ENCODE measurements around the gene SLC38A9.
"Not testable (repeated sequence)": the region's sequence is repeated elsewhere in the genome, so short reads cannot be mapped to it uniquely, and the experiment has no call there.

The SLC38A9 gene

DNA sequence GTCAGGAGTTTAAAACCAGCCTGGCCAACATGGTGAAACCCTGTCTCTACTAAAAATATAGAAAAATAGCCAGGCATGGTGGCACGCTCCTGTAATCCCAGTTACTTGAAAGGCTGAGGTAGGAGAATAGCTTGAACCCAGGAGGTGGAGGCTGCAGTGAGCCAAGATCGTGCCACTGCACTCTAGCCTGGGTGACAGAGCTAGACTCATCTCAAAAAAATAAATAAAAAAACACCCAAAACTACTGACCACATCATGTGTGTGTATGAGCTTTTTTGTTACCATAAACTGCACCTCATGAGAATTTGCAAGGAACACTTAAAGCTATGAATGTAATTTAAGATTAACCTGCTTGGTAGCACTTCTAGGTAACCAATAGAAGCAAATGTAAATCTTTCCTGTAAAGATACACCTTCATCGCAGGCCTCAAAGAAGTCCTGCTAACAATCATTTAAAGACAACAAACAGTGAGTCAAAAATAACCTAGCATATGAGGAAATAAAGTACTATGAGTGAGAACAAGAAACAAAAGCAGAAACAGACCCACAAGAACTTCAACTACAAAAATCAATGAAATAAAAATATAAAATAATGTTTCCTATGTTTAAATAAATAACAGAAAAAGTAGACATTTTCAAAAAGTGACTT, 13.0 kb downstream of the SLC38A9 start:
- Histone ChIP-seq H3K36me3 (ENCODE audit: insufficient read depth, low read length) (no peaks in the 10 kb centered on the region; the same call in 1 of the 2 replicates), H3K9me3 (ENCODE audit: low read depth, low read length) (no peaks in the 10 kb centered on the region), H3K27ac (no peak overlapping the region), H3K4me3 (no peak overlapping the region), H3K9ac (ENCODE audit: insufficient read length) (no peak overlapping the region)
- TF ChIP-seq FOXP2 (optimal IDR thresholded peaks at IDR 0.05; ENCODE audit: control extremely low read depth, extremely low read length, insufficient read depth) (no peak), EZH2 (IDR thresholded peaks at IDR 0.05) (no peak), POLR2AphosphoS5 (IDR thresholded peaks at IDR 0.05; ENCODE audit: borderline replicate concordance, low read depth, low read length) (no peak)
- DNase-seq (ENCODE audit: low read depth, low spot score): no peak

- H3K9me3 ChIP-seq (ENCODE audit: low read depth, low read length); H3K36me3 ChIP-seq (ENCODE audit: insufficient read depth, low read length); DNase-seq (ENCODE audit: low read depth, low spot score); H3K4me3 ChIP-seq; H3K9ac ChIP-seq (ENCODE audit: insufficient read length); H3K27ac ChIP-seq: not testable (repeated sequence)
Observed at GRCh38 chr5:55696704-55697103, 15.4 kb downstream of the SLC38A9 start.

DNA sequence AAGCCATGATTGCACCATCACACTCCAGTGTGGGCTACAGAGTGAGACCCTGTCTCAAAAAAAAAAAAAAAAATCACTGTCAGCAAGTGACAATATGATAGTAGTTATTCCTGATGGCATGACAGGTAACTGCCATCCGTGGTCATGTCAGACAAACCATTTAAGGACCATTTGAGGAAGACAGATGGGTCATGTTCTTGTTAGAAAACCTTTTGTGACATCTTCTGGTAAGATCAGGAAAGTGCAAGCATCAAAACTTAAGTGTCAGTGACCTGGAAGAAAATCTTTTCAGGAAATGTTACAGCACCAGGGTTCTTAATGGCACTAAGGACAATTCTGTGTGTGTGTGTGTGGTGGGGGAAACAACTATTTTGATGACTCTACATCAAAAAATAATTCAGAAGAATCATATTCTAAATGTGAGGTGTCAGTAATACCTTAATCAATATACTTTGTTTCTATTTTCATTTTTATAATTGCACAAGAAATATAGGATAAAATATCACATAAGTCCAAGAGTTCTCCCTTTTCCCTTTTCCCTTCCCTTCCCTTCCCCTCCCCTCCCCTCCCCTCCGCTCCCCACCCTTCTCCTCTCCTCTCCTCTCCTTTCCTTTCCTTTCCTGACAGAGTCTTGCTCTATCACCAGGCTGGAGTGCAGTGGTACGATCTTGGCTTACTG, 17.8 kb downstream of the SLC38A9 start:
- Histone ChIP-seq H3K9ac (ENCODE audit: insufficient read length) (no peak overlapping the region), H3K9me3 (ENCODE audit: low read depth, low read length) (no peaks in the 10 kb centered on the region), H3K36me3 (ENCODE audit: insufficient read depth, low read length) (no peaks in the 10 kb centered on the region), H3K4me3 (no peak overlapping the region), H3K27ac (no peak overlapping the region)
- TF ChIP-seq POLR2AphosphoS5 (IDR thresholded peaks at IDR 0.05; ENCODE audit: borderline replicate concordance, low read depth, low read length) (no peak), FOXP2 (optimal IDR thresholded peaks at IDR 0.05; ENCODE audit: control extremely low read depth, extremely low read length, insufficient read depth) (no peak), EZH2 (IDR thresholded peaks at IDR 0.05) (no peak)
- DNase-seq (ENCODE audit: low read depth, low spot score): no peak

- no peaks in the 10 kb centered on the region for H3K36me3 ChIP-seq (ENCODE audit: insufficient read depth, low read length)
- no peak overlapping the region for H3K9ac ChIP-seq (ENCODE audit: insufficient read length)
- no peak for TF ChIP-seq POLR2AphosphoS5 (IDR thresholded peaks at IDR 0.05; ENCODE audit: borderline replicate concordance, low read depth, low read length)
- H3K4me3 ChIP-seq: no peak overlapping the region
- no peaks in the 10 kb centered on the region for H3K9me3 ChIP-seq (ENCODE audit: low read depth, low read length)
- H3K27ac ChIP-seq: no peak overlapping the region
- no peak for DNase-seq (ENCODE audit: low read depth, low spot score)
Observed at GRCh38 chr5:55692509-55692908, 19.6 kb downstream of the SLC38A9 start.

DNA sequence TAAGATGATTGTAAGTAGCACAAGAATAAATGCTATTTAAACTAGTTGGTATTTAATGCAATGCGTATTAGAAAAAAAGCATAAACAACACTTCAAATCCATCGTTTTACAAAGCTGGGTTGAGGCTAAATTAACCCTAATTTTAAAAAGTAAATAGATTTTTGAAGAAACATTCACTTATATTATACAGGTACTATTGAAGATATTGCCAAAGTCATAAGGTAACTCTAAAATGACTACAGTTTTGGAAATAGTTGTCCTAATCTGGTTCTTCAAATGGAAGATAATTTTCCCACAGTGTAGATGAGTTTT, 20.1 kb downstream of the SLC38A9 start:
- Histone ChIP-seq H3K9ac (ENCODE audit: insufficient read length) (no peak overlapping the region), H3K9me3 (ENCODE audit: low read depth, low read length) (no peaks in the 10 kb centered on the region), H3K4me3 (no peak overlapping the region), H3K36me3 (ENCODE audit: insufficient read depth, low read length) (no peaks in the 10 kb centered on the region), H3K27ac (no peak overlapping the region)
- no peak for DNase-seq (ENCODE audit: low read depth, low spot score)
- no peak for TF ChIP-seq POLR2AphosphoS5 (IDR thresholded peaks at IDR 0.05; ENCODE audit: borderline replicate concordance, low read depth, low read length)
- TF ChIP-seq EZH2 (IDR thresholded peaks at IDR 0.05): no peak
- TF ChIP-seq FOXP2 (optimal IDR thresholded peaks at IDR 0.05; ENCODE audit: control extremely low read depth, extremely low read length, insufficient read depth): no peak

DNA sequence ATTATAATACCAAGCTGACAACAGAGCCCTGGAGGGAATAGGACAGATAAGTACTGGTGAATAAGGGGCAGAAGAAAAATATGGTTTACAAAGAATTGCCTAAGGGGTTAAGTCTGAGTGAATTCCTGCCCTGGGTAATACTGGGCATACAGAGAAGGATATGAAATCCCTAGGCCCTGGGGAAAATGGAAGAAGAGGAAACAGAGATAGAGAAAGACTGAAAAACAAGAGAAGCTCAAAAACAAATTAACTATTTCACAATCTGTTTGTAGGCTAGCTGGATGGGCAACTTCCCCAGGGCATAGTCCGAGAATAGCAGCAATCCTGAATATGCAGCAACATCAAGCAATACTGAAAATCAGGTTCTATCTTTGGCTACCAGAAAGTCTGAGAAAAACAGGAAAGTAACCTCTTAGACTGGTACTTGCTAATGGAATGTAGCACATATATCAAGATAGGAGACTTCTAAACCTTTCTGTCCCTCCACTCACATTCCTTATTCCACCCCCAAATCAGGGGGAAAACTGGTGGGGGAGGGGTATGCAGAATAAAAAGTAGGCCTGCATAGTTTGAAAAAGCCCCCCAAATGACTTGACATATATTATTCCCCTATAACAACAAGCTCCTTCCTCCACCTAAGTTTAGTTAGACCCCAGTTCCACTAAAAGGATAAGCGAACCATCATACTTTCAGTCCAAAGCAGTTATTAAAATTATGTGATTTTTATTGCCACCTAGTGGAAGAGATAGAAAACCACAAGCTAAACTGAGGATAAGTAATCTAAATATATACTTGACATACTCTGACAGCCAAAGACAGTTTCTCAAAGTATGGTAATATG, 20.6 kb downstream of the SLC38A9 start:
- peak overlapping the region; percentile 4 for H3K9ac ChIP-seq (ENCODE audit: insufficient read length)
- no peaks in the 10 kb centered on the region for H3K9me3 ChIP-seq (ENCODE audit: low read depth, low read length)
- H3K36me3 ChIP-seq (ENCODE audit: insufficient read depth, low read length): 0 out of 2 replicates have a peak, but pooled peaks cover 3% of the 10 kb centered on the region
- TF ChIP-seq POLR2AphosphoS5 (IDR thresholded peaks at IDR 0.05; ENCODE audit: borderline replicate concordance, low read depth, low read length) (no peak), EZH2 (IDR thresholded peaks at IDR 0.05) (no peak), FOXP2 (optimal IDR thresholded peaks at IDR 0.05; ENCODE audit: control extremely low read depth, extremely low read length, insufficient read depth) (no peak)
- DNase-seq (ENCODE audit: low read depth, low spot score): peak; percentile 42
- no peak overlapping the region for H3K4me3 ChIP-seq
- H3K27ac ChIP-seq: no peak overlapping the region

DNA sequence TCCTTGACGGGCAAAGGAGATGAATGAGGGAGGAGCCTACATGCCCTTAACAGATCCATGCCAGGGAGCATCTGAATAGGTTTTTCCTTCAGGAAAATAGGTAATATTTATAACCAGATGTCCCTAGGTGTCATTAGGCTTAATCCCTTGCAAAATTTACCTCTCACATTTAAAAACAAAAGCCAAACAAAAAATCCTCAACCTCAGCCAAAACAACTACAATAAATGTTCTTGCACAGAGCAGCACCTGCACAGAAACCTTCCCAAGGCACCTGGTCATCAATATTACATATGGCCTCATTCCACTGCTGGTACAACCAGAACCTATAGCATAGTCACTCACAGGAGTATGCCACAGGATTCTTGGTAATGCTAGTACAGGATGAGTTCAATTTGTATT, 30.1 kb downstream of the SLC38A9 start:
- H3K4me3 ChIP-seq: no peak overlapping the region
- no peak overlapping the region for H3K27ac ChIP-seq
- 0 out of 2 replicates have a peak, but pooled peaks cover 3% of the 10 kb centered on the region for H3K36me3 ChIP-seq (ENCODE audit: insufficient read depth, low read length)
- no peak for TF ChIP-seq POLR2AphosphoS5 (IDR thresholded peaks at IDR 0.05; ENCODE audit: borderline replicate concordance, low read depth, low read length)
- no peak for TF ChIP-seq EZH2 (IDR thresholded peaks at IDR 0.05)
- TF ChIP-seq FOXP2 (optimal IDR thresholded peaks at IDR 0.05; ENCODE audit: control extremely low read depth, extremely low read length, insufficient read depth): no peak
- no peak overlapping the region for H3K9ac ChIP-seq (ENCODE audit: insufficient read length)
- DNase-seq (ENCODE audit: low read depth, low spot score): no peak
- H3K9me3 ChIP-seq (ENCODE audit: low read depth, low read length): no peaks in the 10 kb centered on the region; the same call in 1 of the 2 replicates

GRCh38 chr5:55681301-55681700, 30.8 kb downstream of the SLC38A9 start:
- peak overlapping the region; percentile 48; the same call in 1 of the 2 replicates for H3K27ac ChIP-seq
- TF ChIP-seq FOXP2 (optimal IDR thresholded peaks at IDR 0.05; ENCODE audit: control extremely low read depth, extremely low read length, insufficient read depth): no peak
- no peak for TF ChIP-seq EZH2 (IDR thresholded peaks at IDR 0.05)
- TF ChIP-seq POLR2AphosphoS5 (IDR thresholded peaks at IDR 0.05; ENCODE audit: borderline replicate concordance, low read depth, low read length): no peak
- H3K9ac ChIP-seq (ENCODE audit: insufficient read length): no peak overlapping the region
- H3K9me3 ChIP-seq (ENCODE audit: low read depth, low read length): no peaks in the 10 kb centered on the region; the same call in 1 of the 2 replicates
- H3K4me3 ChIP-seq: no peak overlapping the region
- no peak for DNase-seq (ENCODE audit: low read depth, low spot score)
- H3K36me3 ChIP-seq (ENCODE audit: insufficient read depth, low read length): no peaks in the 10 kb centered on the region
